Activated CD4-positive, alpha-beta T cell treated with anti-CD3 and anti-CD28 coated beads, Interleukin-10, Interleukin-2, amounts not matched to agents 100 ng/mL and 50 ng/mL, durations not matched to agents 16 hours and 8 hours (primary cell): Measurements from ENCODE around the gene BAIAP2.
A peak's percentile ranks its signal among the peaks of the same experiment; 100 is the strongest.
"Not testable (repeated sequence)": the region's sequence is repeated elsewhere in the genome, so short reads cannot be mapped to it uniquely, and the experiment has no call there.

Experiments used
- DNase-seq: peaks from one replicate; pipeline ENCODE4 v3.0.0-alpha.2; 2020

The BAIAP2 gene

GRCh38 chr17:81073967-81074839 is 39.3 kb downstream of the BAIAP2 start:
- DNase-seq = no peak

DNA sequence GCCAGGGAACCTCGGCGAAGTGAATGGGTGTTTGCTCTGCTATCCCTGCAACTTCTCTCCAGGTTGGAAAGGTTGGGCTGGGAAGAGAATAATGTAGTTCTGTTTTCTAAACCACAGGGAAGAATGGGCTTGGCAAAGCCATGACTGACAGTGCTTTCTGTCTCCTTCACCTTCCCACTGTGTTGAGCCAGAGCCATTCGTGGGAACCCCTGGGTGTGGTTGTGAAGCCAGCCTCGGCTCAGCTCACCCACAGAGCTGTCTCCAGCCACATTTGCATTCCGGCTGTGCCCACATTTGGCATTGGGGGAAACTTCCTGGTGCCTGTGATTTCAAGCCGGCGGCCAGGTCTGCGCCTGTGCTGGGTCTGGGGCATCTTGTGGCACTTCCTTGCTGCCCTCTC is 39.9 kb downstream of the BAIAP2 start:
- DNase-seq = no peak

- DNase-seq = no peak
These were observed 40.4 kb downstream of the BAIAP2 start for GRCh38 chr17:81075307-81075706.

DNA sequence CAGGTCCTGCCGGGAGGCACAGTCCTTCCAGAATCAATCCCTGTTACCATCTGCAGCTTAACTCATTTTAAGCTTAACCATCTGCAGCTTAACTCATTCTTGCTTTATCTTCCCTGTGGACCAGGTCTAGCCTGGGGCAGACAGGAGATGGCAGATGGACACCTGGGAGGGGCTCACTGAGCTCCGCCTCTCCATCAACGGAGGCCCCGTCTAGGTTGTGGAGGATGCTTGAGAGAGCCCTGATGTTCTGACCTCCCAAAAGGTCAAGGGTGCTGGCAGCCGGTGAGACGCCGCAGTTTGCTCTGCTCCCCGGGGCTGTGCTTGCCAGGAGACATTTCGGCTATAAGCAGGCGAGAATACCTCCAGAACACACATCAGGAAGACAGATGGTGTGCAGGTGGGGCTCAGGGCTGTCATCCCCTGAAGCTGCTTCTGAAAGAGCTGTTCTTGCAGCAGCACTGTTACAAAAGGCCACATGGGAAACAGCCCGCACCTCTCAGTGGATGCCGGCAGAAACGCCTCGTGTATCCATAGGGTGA is 41.3 kb downstream of the BAIAP2 start:
- no peak for DNase-seq

DNA sequence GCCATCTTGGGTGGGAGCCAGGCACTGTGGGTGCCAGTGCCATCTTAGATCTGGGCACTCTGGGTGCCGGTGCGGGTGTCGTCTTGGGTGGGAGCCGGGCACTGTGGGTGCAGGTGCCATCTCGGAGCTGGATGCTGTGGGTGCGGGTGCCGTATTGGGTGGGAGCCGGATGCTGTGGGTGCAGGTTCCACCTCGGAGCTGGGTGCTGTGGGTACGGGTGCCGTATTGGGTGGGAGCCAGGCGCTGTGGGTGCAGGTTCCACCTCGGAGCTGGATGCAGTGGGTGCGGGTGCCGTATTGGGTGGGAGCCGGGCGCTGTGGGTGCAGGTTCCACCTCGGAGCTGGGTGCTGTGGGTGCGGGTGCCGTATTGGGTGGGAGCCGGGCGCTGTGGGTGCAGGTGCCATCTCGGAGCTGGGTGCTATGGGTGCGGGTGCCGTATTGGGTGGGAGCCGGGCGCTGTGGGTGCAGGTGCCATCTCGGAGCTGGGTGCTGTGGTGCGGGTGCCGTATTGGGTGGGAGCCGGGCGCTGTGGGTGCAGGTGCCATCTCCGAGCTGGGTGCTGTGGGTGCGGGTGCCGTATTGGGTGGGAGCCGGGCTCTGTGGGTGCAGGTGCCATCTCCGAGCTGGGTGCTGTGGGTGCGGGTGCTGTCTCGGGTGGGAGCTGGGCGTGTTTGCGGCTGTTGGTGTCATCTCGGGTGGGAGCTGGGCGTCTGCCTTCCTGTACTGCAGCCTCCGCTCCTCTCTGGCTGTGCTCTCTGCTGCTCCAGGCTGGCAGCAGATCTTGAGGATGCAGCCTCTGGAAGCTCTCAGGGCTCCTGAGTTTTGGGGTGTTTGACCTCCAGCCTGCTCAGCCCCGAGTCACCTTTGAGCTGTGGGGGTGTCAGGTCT is 43.3 kb downstream of the BAIAP2 start:
- DNase-seq = not testable (repeated sequence)

- DNase-seq = no peak
These were observed 45.1 kb downstream of the BAIAP2 start for GRCh38 chr17:81080019-81080418.

- no peak for DNase-seq
These were observed 46.5 kb downstream of the BAIAP2 start for GRCh38 chr17:81081222-81082176.

DNA sequence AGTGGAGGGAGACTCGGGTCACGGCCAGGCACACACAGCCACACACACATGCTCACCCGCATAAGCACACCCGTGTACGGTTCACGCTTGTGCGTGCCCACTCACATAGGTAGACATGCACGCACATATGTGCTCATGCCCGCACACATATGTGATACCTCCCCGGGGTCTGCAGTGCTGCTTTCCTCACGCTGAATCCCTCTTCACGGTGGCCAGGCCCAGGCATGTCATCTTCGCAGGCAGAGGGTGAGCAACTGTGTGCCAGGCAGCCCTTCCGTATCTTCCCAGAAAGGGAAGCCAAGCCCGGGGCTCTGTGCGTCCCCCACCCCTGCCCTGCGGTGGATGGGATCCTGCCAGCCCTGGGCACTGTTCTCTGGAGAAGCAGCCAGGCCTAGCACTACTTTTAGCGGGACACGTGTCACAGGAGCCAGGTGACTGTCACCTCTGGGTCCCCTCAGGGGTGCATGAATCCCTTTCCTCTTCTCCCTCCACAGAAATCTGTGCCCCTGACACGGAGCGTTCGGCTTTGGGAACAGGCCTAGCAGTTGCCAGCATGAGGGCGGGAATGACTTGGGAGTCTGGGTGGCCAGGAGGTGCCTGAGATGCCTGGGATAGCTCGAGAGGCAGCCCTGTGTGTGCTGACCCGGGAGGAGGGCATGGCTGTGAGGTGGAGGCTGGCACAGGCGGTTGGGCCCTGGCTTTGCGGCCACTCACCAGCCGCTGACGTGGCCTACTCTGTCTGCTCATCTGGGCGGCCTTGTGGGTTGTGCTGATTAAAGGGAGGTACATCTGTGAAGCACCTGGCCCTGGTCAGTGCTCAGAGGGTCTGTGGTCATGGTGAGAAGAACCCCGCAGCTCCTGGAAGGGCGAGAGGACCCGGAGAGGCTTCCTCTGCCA is 47.5 kb downstream of the BAIAP2 start:
- no peak for DNase-seq

- DNase-seq = no peak
These were observed 48.3 kb downstream of the BAIAP2 start for GRCh38 chr17:81083125-81083765.

DNA sequence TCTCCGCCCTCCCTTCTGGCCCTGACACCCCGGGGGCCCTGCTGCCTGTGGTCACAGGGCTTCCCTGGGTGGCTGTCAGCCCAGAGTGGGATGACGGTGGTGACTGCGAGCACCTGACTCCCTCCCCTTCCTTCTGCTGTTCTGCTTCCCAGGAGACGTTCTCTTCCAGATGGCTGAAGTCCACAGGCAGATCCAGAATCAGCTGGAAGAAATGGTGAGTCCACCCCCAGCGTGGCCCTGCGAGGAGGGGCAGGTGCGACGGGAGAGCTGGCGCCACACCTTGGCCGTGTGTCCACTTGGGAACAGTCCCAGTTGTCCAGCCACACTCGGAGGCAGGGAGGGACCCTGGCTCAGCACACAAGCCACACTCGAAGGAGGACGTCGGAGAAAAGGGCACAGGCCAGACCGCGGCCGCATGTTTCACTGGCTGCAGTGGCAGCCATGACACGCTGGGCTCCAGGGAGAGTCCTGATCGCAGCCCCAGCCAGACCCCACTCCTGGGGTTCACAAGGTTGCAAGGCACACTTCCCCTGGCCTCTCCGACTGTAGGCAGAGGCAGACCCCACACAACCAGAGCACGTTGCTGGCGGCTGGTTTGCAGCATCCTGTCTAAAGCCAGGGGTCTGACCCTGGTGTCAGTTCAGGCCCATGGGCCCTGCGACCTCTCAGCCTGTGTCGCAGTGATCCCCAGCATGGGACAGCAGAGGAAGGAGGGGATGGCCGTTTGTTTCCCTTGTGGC is 49.9 kb downstream of the BAIAP2 start:
- DNase-seq = no peak

DNA sequence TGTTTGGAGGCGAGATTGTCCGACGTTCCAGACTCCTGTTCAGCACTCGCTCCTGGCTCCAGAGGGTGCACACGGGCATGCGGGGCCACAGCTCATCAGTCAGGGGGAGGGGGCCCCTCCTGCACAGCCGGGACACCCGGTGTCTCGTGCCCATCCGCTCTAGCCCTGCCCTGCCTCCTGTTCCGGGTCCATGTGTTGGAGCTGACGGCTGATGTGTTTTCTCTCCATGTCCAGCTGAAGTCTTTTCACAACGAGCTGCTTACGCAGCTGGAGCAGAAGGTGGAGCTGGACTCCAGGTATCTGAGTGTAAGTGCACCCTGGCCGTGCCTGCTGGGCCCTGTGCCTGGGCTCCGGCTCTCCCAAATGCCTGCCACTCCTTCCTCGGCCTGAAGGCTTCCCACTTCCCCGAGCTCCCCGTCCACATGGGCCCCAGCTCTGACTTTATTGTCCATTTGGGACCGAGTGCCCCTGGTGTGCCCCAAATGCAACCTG is 50.5 kb downstream of the BAIAP2 start:
- DNase-seq = no peak

DNA sequence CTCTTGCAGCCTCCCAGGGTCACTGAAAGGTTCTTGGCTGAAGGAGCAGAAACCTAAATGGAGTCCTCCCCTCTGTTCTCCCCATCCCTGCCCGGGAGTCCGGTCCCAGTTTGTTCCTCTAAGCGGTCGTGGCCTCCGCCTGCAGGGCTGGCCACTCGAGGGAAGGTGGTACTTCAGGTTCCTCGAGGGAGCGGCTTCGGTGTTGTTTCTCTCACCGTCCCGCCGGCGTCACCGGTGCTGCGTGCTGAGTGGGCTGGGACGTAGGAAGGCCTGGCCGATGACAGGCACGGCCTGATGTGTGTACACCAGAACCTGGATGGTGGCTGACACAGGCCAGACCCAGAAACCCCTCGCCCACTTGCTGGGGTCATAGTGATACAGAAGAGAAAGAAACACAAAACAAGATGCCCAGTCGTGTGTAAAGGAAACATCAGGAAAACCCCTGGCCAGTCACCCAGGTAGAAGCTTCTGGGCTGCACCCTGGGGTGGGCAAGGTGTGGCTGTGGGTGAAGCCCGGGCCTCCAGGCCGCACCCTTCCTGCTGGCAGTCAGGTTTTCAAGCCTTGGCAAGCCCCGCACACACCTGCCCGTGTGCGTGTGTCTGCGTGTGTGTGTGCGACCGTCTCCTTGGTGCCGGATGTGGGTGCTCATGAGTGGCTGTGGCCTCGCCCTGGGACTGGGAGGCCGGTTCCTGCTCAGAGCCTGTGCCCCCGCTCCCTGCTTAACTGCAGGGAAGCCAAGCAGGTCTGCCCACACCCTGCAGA is 52.0 kb downstream of the BAIAP2 start:
- no peak for DNase-seq

DNA sequence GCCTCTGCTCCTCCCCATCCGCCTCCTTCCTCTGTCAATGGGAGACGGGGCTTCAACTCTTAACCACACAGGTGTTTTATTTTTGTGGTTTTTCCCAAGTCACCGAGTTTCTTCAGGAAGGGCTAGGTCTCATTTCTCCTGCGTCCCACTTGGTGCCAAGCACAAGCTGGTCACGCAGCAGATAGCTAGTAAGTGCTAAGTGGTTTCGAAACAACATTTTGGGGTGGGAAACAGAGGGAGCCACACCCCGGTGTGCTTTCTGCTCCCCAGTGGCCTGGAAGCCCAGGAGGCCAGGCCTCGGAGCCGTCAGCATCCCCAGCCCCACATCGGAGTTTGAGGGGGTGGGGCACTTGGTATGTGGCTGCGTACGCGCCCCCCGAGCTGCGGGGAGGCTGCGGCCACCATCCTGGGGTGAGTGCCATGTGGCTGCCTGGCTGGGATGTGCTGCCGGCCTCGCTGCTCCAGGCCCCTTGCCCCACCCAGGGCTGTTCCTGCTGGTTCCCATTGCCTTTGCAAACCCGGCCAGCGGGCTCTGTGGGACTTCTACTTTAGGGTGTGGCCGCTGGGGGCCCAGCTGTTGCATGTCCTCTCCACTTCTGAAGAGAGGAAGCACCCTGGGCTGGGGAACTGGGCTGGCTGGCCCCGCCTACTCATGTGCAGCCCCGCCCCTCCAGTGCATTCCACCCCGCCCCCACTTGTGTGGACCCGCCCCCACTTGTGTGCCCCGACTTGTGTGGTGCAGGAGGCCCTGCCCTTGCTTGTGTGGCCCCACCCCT is 55.6 kb downstream of the BAIAP2 start:
- peak; percentile 47 for DNase-seq

DNA sequence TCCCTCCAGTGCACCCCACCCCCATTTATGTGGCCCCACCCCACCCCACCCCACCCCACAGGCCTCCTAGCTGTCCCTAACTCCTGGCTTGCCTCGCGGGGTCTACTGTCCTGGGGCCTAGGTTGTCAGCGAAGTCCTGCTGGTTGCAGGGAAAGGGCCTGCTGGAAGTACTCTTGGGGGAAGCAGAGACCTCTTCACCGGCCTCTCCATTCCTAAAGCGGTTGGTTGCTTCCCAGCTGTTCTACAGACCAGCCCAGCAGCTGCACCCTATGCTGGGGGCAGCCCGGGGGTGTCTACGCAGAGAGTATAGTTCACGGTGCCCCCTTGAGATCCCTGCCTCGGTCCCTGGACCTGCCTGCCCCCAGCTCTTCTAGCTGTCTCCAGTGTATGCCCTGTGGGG is 56.2 kb downstream of the BAIAP2 start:
- DNase-seq = no peak

- no peak for DNase-seq
These were observed 57.0 kb downstream of the BAIAP2 start for GRCh38 chr17:81091774-81092517.

DNA sequence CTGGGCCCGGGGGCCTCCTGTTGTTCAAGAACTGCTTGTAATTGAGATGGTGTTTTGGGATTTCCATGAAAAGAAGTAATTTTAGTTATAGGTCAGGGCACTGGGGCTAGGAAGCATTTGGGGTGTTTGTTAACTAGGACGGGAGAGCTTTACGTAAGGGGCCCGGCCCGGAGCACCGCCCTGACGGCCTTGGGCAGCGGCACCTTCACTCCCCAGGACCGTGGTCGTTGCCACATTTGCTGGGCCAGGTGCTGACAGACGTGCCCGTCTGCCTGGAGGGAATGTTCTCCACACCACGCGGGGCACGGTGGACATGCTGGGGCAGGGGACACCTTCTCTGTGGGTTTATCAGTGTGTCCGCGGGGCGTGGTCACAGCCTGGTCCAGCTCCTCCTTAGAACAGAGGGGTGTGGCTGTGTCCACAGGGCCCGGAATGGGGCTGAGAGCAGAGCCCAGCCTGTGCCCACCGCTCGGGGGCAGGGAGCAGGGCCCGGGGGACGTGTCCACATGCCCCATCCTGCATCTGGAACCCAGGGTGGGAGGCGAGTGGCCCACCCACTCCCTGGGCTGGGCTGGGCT is 57.7 kb downstream of the BAIAP2 start:
- DNase-seq = no peak
